GM23338 (cell line): ENCODE measurements around the gene CDKN3. TPM values are rescaled to one million over a fixed set of nuclear protein-coding genes. Genes with fewer than 3 reads are reported as not detected.

ENCODE experiments used
- CREB1 ChIP-seq: fragments of 250-450 bp; sonication (Bioruptor Pico); IDR thresholded peaks from 2 replicates; pipeline ENCODE4 v1.5.0; 2020; ENCODE audit warnings: low read depth, mild to moderate bottlenecking, moderate library complexity
- ETS1 ChIP-seq: IDR thresholded peaks from 2 replicates; pipeline ENCODE4 v1.6.1; 2016; ENCODE audit warnings: antibody characterized with exemption
- EZH2 ChIP-seq: fragments of 200-600 bp; sonication (generic); IDR thresholded peaks from one replicate; pipeline ENCODE4 v1.8.0; 2017; ENCODE audit warnings: antibody characterized with exemption, mild to moderate bottlenecking, low read depth; ENCODE audit not compliant: unreplicated experiment
- EZH2phosphoT487 ChIP-seq: fragments of 200-600 bp; sonication (generic); IDR thresholded peaks from one replicate; pipeline ENCODE4 v1.8.1; 2018; ENCODE audit warnings: antibody characterized with exemption; ENCODE audit not compliant: unreplicated experiment
- STAT1 ChIP-seq: IDR thresholded peaks from one replicate; pipeline ENCODE4 v1.6.1; 2016; ENCODE audit warnings: antibody characterized with exemption; ENCODE audit not compliant: unreplicated experiment
- ZNF331 ChIP-seq: fragments of 250-450 bp; sonication (Bioruptor Pico); IDR thresholded peaks from 2 replicates; pipeline ENCODE4 v1.5.0; 2020; ENCODE audit warnings: low read depth, mild to moderate bottlenecking, moderate library complexity
- polyA plus RNA-seq: library from polyadenylated mRNA; unstranded; fragments of >200 nt; fragmentation: Nextera tagmentation; extraction: Ambion mirVana; gene quantifications from 2 replicates; pipeline ENCODE4 v1.2.1, GENCODE V29; 2016
- total RNA-seq: library from RNA; depleted of rRNA; stranded (reverse); fragments of >200 nt; shearing (Covaris generic); gene quantifications from 2 replicates; pipeline ENCODE4 v1.2.3, GENCODE V29; 2014
- TF ChIP-seq, protein P1 (sequence below): fragments of 250-450 bp; sonication (Bioruptor Pico); IDR thresholded peaks from 2 replicates; pipeline ENCODE4 v1.5.0; 2020; ENCODE audit warnings: mild to moderate bottlenecking, moderate library complexity
- TF ChIP-seq, protein P2 (sequence below): IDR thresholded peaks from one replicate; pipeline ENCODE4 v1.6.1; 2018; ENCODE audit warnings: antibody characterized with exemption; ENCODE audit not compliant: unreplicated experiment

The CDKN3 gene
- total and polyA plus RNA-seq, 2 experiments from 2014 or later = 36.3 to 97.4 TPM

GRCh38 chr14:54428527-54428926, 31.7 kb downstream of the CDKN3 start (continued):
- TF ChIP-seq, protein P1, sequence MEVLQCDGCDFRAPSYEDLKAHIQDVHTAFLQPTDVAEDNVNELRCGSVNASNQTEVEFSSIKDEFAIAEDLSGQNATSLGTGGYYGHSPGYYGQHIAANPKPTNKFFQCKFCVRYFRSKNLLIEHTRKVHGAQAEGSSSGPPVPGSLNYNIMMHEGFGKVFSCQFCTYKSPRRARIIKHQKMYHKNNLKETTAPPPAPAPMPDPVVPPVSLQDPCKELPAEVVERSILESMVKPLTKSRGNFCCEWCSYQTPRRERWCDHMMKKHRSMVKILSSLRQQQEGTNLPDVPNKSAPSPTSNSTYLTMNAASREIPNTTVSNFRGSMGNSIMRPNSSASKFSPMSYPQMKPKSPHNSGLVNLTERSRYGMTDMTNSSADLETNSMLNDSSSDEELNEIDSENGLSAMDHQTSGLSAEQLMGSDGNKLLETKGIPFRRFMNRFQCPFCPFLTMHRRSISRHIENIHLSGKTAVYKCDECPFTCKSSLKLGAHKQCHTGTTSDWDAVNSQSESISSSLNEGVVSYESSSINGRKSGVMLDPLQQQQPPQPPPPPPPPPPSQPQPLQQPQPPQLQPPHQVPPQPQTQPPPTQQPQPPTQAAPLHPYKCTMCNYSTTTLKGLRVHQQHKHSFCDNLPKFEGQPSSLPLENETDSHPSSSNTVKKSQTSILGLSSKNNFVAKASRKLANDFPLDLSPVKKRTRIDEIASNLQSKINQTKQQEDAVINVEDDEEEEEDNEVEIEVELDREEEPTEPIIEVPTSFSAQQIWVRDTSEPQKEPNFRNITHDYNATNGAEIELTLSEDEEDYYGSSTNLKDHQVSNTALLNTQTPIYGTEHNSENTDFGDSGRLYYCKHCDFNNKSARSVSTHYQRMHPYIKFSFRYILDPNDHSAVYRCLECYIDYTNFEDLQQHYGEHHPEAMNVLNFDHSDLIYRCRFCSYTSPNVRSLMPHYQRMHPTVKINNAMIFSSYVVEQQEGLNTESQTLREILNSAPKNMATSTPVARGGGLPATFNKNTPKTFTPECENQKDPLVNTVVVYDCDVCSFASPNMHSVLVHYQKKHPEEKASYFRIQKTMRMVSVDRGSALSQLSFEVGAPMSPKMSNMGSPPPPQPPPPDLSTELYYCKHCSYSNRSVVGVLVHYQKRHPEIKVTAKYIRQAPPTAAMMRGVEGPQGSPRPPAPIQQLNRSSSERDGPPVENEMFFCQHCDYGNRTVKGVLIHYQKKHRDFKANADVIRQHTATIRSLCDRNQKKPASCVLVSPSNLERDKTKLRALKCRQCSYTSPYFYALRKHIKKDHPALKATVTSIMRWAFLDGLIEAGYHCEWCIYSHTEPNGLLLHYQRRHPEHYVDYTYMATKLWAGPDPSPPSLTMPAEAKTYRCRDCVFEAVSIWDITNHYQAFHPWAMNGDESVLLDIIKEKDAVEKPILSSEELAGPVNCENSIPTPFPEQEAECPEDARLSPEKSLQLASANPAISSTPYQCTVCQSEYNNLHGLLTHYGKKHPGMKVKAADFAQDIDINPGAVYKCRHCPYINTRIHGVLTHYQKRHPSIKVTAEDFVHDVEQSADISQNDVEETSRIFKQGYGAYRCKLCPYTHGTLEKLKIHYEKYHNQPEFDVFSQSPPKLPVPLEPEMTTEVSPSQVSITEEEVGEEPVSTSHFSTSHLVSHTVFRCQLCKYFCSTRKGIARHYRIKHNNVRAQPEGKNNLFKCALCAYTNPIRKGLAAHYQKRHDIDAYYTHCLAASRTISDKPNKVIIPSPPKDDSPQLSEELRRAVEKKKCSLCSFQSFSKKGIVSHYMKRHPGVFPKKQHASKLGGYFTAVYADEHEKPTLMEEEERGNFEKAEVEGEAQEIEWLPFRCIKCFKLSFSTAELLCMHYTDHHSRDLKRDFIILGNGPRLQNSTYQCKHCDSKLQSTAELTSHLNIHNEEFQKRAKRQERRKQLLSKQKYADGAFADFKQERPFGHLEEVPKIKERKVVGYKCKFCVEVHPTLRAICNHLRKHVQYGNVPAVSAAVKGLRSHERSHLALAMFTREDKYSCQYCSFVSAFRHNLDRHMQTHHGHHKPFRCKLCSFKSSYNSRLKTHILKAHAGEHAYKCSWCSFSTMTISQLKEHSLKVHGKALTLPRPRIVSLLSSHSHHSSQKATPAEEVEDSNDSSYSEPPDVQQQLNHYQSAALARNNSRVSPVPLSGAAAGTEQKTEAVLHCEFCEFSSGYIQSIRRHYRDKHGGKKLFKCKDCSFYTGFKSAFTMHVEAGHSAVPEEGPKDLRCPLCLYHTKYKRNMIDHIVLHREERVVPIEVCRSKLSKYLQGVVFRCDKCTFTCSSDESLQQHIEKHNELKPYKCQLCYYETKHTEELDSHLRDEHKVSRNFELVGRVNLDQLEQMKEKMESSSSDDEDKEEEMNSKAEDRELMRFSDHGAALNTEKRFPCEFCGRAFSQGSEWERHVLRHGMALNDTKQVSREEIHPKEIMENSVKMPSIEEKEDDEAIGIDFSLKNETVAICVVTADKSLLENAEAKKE (CRISPR knock-in tag) = no peak
- TF ChIP-seq ETS1 (no peak), CREB1 (no peak), EZH2phosphoT487 (no peak), ZNF331 (CRISPR knock-in tag) (no peak), STAT1 (no peak), EZH2 (no peak)
- TF ChIP-seq, protein P2, sequence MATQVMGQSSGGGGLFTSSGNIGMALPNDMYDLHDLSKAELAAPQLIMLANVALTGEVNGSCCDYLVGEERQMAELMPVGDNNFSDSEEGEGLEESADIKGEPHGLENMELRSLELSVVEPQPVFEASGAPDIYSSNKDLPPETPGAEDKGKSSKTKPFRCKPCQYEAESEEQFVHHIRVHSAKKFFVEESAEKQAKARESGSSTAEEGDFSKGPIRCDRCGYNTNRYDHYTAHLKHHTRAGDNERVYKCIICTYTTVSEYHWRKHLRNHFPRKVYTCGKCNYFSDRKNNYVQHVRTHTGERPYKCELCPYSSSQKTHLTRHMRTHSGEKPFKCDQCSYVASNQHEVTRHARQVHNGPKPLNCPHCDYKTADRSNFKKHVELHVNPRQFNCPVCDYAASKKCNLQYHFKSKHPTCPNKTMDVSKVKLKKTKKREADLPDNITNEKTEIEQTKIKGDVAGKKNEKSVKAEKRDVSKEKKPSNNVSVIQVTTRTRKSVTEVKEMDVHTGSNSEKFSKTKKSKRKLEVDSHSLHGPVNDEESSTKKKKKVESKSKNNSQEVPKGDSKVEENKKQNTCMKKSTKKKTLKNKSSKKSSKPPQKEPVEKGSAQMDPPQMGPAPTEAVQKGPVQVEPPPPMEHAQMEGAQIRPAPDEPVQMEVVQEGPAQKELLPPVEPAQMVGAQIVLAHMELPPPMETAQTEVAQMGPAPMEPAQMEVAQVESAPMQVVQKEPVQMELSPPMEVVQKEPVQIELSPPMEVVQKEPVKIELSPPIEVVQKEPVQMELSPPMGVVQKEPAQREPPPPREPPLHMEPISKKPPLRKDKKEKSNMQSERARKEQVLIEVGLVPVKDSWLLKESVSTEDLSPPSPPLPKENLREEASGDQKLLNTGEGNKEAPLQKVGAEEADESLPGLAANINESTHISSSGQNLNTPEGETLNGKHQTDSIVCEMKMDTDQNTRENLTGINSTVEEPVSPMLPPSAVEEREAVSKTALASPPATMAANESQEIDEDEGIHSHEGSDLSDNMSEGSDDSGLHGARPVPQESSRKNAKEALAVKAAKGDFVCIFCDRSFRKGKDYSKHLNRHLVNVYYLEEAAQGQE = no peak
